HG02840 (cell line): ENCODE measurements around the gene PPIA.
A peak's percentile ranks its signal among the peaks of the same experiment; 100 is the strongest.
"Not testable (repeated sequence)": the region's sequence is repeated elsewhere in the genome, so short reads cannot be mapped to it uniquely, and the experiment has no call there.

Source experiments
- ATAC-seq: cut with Tn5 transposase; IDR thresholded peaks from one replicate; pipeline ENCODE4 v1.9.1; 2021; ENCODE audit warnings: mild to moderate bottlenecking, moderate library complexity, moderate number of reproducible peaks; ENCODE audit not compliant: unreplicated experiment, low FRiP score

Gene PPIA

DNA sequence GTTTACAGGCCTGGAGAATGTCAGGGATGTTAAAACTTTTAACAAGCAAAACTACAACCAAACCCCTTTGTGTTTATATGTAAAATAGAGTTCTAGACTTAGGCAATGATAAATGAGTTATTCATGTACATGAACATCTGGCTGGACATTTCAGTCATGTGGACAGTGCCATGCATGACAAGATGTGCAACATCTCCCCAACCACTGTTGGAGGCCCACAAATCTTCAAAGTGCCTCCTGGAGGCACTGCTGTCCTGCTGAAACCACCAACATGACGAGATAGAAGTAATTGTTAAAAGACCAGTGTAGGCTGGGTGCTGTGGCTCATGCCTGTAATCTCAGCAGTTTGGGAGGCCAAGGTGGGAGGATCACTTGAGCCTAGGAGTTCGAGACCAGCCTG, 18.4 kb downstream of the PPIA start:
- no peak for ATAC-seq

DNA sequence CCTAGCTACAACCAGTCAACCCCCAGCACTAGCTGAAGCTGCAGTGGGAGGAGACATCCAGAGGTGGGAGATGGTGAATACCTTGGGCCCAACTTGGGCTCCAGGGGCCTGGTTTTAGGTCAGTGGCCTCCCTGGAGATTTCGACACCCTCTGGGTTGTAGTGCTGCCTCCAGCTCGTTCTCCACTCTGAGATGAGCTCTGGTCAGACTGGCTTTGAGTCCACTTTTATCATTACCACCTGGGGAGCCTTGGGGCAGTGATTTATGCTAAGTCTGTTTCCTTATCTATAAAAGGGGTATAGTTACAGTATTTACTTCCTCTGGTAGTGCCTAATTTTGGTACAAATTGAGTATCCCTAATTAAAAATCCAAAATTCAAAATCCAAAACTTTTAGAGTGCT, 22.8 kb downstream of the PPIA start:
- ATAC-seq = no peak

- ATAC-seq = no peak
These were observed 26.8 kb downstream of the PPIA start for GRCh38 chr7:44823255-44823781.

GRCh38 chr7:44824894-44825526, 28.5 kb downstream of the PPIA start:
- no peak for ATAC-seq

DNA sequence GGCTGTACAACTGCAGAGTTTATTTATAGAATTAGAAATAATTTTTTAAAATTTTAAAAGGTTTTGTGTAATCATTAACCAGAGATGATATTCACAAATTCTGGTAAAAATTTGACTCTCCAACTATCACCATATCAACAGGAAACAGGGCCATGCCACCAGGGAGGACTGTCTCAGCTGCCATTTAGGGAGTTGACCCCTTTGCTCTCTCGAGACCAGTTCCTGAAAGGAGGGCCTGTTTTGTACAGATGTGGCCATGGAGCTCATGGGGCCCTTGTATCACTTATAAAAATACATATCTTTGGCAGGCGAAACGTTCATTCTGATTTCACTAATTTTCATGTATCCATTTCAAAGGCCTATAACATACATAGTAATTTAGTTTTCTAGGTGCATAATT, 31.1 kb downstream of the PPIA start:
- no peak for ATAC-seq

DNA sequence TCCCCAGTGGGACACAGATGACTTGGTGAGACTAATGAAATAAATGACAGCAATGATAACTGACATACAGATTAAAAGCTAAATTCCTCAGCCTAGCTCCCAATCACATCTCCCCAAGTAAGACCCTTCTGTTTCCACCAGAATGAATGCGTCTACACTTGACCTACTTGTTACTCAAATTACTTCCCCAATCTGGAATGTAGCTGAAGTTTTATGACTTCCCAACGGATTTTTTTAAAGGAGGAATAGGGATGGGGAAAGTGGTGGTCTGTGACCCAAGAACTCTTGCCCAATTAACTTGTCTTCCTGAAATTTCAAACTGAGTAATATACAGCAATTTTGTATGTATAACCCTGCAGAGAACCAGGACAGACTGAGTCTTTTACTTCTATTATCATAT, 42.3 kb downstream of the PPIA start:
- no peak for ATAC-seq

- ATAC-seq = not testable (repeated sequence)
These were observed 46.2 kb downstream of the PPIA start for GRCh38 chr7:44842675-44843074.

GRCh38 chr7:44843440-44843839, 47.0 kb downstream of the PPIA start:
- not testable (repeated sequence) for ATAC-seq

- no peak for ATAC-seq
These were observed 49.0 kb downstream of the PPIA start for GRCh38 chr7:44845451-44845850.

DNA sequence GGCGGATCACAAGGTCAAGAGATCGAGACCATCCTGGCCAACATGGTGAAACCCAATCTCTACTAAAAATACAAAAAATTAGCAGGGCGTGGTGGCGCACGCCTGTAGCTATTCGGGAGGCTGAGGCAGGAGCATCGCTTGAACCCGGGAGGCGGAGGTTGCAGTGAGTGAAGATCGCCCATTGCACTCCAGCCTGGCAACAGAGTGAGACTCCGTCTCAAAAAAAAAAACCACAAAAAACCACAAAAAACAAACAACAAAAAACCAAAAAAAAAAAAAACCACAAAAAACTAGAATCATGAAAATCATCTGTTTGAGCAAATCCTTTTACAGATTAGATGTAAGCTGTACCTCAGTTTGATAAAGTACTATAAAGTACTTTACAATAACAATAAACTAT, 49.9 kb downstream of the PPIA start:
- not testable (repeated sequence) for ATAC-seq

- ATAC-seq = no peak
These were observed 50.5 kb downstream of the PPIA start for GRCh38 chr7:44846816-44847508.

DNA sequence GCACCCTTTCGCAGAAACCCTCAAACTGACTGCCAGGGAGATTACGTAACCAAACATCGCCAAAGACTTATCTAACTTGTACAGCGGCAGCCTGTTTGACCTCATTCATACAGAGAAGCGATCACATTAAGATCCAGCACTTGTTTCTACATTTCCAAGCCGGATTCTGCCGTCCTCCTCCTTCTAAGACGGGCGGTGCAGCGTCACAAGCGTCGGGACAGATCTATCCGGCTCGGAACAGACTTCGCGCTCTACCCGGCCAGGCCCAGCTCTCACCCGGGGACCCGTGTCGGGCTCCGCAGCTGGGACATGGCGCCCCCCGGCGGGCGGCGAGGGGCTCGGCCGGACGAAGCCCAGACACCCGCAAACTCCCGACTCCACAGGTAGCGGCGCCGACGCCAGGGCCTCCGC, 51.0 kb downstream of the PPIA start:
- peak; percentile 67 for ATAC-seq

DNA sequence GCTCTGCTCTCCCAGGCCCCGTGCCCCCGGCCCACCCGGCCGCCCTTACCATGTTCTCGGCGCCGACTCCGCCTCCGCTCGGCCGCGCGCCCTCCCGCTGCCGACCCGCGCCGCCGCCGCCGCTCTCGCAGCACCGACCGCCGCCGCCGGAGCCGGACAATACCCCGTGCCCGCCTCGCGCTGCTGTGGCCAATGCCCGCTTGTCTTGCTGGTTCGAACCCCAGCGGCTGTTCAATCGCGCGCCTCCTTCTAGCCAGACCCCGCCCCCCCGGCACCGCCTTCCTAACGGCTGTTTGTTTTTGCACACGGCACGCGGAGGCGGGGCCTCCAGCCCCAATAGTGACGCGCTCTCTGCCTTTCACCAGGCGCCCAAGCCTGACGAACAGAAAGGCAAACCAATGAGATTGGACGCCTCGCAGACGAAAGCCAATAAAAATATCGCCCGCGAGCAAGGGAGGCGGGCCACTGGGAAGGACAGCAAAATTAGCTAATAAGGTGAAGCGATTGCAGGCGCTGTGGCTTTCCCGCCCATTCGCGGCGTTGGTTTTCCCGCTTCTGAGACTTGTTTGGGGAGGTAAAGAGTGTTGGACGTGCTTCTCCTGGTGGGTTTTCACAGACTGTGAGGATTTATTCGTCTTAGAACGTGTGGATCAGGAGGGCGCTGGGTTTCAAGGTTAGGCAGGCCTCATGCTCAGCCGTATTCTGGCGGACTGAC, 51.6 kb downstream of the PPIA start, which contains the start of gene H2AZ2:
Gene H2AZ2, minus strand, starts transcription at position 168 of the 715 bp plus-strand sequence. Its CDS starts 116 bp downstream, at position 52.
- peak; percentile 81 for ATAC-seq

- ATAC-seq = no peak
These were observed 52.9 kb downstream of the PPIA start for GRCh38 chr7:44849259-44849884.

DNA sequence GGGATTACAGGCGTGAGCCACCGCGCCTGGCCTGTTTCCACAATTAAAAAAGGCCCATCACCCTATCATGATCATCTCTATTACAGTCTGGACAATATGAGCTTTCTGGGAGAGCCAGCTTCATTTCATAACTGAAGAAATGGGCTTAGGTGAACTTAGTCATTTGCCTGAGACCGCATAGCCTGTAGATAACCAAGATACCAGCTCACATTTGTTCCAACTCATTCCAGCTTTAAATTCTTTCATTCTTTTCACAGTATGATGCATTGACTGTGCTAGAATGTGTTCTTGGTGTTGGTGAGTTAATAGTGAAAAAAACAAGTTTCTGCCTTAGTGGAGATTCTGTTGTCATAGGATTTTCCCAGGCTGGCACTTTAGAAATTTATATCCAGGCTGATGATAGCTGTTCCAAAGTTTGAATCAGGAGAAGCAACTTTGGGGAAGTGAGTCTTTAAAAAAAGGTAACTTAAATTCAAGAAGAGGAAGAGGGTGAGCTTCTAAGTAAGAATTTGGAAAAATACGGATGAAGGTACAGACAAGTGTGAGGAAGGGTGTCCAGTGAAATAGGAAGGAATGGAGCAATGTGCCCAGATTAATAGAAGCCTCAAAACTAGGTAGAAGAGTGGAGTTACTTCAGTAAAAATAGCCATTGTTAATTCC, 53.5 kb downstream of the PPIA start:
- ATAC-seq = no peak

DNA sequence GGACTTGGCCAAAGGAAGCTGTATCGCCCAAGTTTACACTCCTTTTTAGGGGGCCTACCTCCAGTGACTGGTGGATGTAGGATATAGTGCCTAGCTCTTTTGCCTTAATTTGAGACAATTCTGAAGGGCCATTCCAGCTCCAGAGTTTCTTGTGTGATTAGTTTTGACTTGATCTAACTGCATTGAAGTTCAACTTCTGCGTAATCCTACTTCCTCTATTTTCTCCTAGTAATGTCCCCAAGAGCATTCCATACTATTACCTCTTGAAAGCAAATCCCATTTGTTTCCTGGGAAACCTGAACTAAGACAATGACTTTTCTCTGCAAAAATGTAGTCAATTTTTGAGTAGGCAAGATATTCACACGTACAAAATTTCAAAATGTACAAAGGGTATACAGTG, 56.1 kb downstream of the PPIA start:
- ATAC-seq = no peak
